Gastroesophageal sphincter (tissue), 4 donors: ENCODE measurements around the gene CDK1. TPM values are rescaled to one million over a fixed set of nuclear protein-coding genes. Genes with fewer than 3 reads are reported as not detected.

Source experiments
- ATAC-seq: fragments of 150-250 bp; one replicate; pipeline ENCODE4 v1.9.1; 2016; ENCODE audit warnings: mild to moderate bottlenecking, moderate library complexity
- H3K27ac ChIP-seq, 4 donors: fragments of 200-600 bp; sonication (generic) in 3 of 4; 1 replicate in 3 of 4; 2 replicates in 1 of 4; pipeline ENCODE4 v1.5.1; 2016 to 2019
- H3K27me3 ChIP-seq: fragments of 200-600 bp; sonication (generic); one replicate; pipeline ENCODE4 v1.5.1; 2019
- H3K36me3 ChIP-seq, 2 donors: fragments of 200-600 bp; sonication (generic); one replicate each; pipeline ENCODE4 v1.5.1; 2019; ENCODE audit warnings: control low read depth in 1 of 2
- H3K4me1 ChIP-seq, 3 donors: fragments of 200-600 bp; sonication (generic); 1 replicate in 2 of 3; 2 replicates in 1 of 3; pipeline ENCODE4 v1.5.1; 2016 to 2019; ENCODE audit warnings: control low read depth in 2 of 3
- H3K4me3 ChIP-seq, 2 donors: fragments of 200-600 bp; sonication (generic); one replicate each; pipeline ENCODE4 v1.5.1; 2019; ENCODE audit warnings: mild to moderate bottlenecking in 1 of 2, moderate library complexity in 1 of 2
- H3K9me3 ChIP-seq, 3 donors: fragments of 200-600 bp; sonication (generic); one replicate each; pipeline ENCODE4 v1.5.1; 2017 to 2019; ENCODE audit warnings: control low read depth in 2 of 3
- EP300 ChIP-seq: sonication (generic); formaldehyde crosslinking; IDR thresholded peaks from one replicate; pipeline ENCODE4 v1.6.1; 2017; ENCODE audit warnings: antibody characterized with exemption, mild to moderate bottlenecking
- POLR2A ChIP-seq, 2 donors: fragments of 450-650 bp; IDR thresholded peaks; one replicate each; pipeline ENCODE4 v1.6.1; 2017; ENCODE audit warnings: antibody characterized with exemption in 2 of 2, mild to moderate bottlenecking in 2 of 2, moderate library complexity in 1 of 2
- POLR2AphosphoS5 ChIP-seq: sonication (generic); formaldehyde crosslinking; IDR thresholded peaks from one replicate; pipeline ENCODE4 v1.6.1; 2017; ENCODE audit warnings: antibody characterized with exemption
- WGBS, 2 donors: methylation state at CpG; one replicate each; pipeline ENCODE4 v1.1.5; 2018; ENCODE audit warnings: low coverage in 1 of 2; 5-methylcytosine and 5-hydroxymethylcytosine counted together
- total RNA-seq, 4 donors: library from RNA; depleted of rRNA; stranded (reverse); fragments of >200 nt; gene quantifications; one replicate each; pipeline ENCODE4 v1.1.0, GENCODE V29; 2016
- TF ChIP-seq, protein P1 (sequence below), 4 experiments: fragments of 200-600 bp in 2 of 4; fragments of 450-650 bp in 2 of 4; sonication (generic) in 1 of 4; IDR thresholded peaks; one replicate each; pipeline ENCODE4 v1.5.1; 2017 to 2019; ENCODE audit warnings: antibody characterized with exemption in 4 of 4, mild to moderate bottlenecking in 2 of 4, moderate library complexity in 2 of 4

The CDK1 gene
- total RNA-seq, 4 donors from 2014 or later, result 0.40 to 6.9 (median 1.3) TPM

DNA sequence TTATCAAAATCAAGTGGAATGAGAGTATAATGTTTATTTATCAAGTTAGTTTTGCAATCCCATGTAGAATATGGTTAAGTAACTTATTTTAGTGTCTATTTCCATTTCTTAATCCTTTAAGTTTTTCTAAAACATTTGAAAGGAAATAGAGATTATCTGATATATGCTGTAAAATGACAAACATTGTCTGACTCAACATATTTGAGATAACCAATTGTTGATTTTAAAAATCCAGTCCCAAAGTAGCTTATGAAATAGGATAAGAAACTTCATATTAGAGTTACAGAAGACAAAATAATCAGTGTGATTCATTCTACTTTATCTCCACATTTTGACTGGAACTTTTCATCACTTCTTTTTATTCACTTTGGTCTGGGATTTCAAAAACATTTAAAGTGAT lies 38.7 kb upstream of the CDK1 start:
- Histone ChIP-seq H3K4me3 (no peak overlapping the region), H3K9me3 (no peaks in the 10 kb centered on the region), H3K4me1 (no peaks in the 10 kb centered on the region), H3K27ac (no peak overlapping the region), H3K27me3 (peaks cover 24% of the 10 kb centered on the region), H3K36me3 (no peaks in the 10 kb centered on the region)
- no peak for ATAC-seq
- no peak for TF ChIP-seq EP300
- TF ChIP-seq POLR2A (IDR thresholded peaks at IDR 0.05), result no peak
- TF ChIP-seq, protein P1, sequence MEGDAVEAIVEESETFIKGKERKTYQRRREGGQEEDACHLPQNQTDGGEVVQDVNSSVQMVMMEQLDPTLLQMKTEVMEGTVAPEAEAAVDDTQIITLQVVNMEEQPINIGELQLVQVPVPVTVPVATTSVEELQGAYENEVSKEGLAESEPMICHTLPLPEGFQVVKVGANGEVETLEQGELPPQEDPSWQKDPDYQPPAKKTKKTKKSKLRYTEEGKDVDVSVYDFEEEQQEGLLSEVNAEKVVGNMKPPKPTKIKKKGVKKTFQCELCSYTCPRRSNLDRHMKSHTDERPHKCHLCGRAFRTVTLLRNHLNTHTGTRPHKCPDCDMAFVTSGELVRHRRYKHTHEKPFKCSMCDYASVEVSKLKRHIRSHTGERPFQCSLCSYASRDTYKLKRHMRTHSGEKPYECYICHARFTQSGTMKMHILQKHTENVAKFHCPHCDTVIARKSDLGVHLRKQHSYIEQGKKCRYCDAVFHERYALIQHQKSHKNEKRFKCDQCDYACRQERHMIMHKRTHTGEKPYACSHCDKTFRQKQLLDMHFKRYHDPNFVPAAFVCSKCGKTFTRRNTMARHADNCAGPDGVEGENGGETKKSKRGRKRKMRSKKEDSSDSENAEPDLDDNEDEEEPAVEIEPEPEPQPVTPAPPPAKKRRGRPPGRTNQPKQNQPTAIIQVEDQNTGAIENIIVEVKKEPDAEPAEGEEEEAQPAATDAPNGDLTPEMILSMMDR (IDR thresholded peaks at IDR 0.05), result no peak
- no peak for TF ChIP-seq POLR2AphosphoS5

DNA sequence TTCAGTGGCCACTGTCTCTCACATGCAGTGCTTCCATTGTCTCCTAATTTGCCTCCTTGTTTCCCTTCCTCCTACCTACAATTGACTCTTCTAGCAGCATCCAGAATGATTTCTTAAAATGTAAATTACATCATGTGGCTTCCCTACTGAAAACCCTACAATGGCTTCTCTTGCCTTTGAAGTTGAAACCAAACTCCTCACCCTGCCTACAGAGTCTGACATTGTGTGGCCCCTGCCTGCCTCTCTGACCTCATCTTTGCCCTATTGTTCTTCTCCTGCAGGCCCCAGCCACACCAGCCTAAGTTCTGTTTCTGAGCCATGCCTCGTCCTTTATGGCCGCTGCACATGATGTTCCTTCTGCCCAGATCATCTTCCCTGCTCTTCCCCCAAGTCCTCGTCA lies 35.8 kb upstream of the CDK1 start:
- no peaks in the 10 kb centered on the region for H3K27me3 ChIP-seq
- H3K27ac ChIP-seq, result no peak overlapping the region
- TF ChIP-seq POLR2AphosphoS5 (no peak), EP300 (no peak), POLR2A (IDR thresholded peaks at IDR 0.05) (no peak)
- TF ChIP-seq, protein P1 (IDR thresholded peaks at IDR 0.05), result no peak
- no peaks in the 10 kb centered on the region for H3K4me1 ChIP-seq
- ATAC-seq, result no peak
- H3K4me3 ChIP-seq, result no peak overlapping the region
- H3K9me3 ChIP-seq, result no peaks in the 10 kb centered on the region
- 93 to 100% methylated on average over 3 of the region's 3 CpGs for WGBS, 2 donors
- H3K36me3 ChIP-seq, result no peaks in the 10 kb centered on the region

DNA sequence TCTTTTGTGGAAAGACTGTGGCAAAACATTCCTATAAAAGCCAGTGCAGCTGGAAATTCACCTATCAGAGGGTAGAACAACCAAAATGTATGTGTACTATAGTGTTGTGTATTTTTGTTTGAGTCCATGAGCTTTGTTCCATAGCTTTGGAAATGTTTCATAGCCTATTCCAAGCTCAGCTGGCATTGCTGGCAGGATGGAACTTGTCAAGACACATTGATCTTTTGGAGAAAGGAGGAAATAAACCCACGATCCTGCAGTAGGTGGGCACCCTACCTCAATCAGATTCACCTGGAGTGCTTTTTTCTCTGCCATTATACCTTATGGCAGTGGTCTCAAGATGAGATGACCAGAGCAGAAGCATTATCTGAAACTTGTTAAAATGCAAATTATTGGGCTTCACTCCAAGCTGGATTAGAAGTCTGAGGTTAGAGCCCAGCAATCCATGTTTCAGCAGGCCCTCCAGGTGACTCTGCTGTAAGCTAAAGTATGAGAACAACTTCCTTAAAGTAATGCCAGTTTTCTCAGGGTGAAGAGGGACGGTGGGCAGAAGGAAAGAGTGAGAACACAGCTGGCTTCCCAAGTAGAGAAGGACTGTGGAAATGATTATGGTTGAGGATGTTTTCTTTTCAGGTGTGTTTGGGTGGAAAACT lies 30.3 kb upstream of the CDK1 start:
- no peak overlapping the region for H3K27ac ChIP-seq
- H3K27me3 ChIP-seq, result no peaks in the 10 kb centered on the region
- TF ChIP-seq, protein P1 (IDR thresholded peaks at IDR 0.05), result no peak
- TF ChIP-seq EP300 (no peak), POLR2AphosphoS5 (no peak), POLR2A (IDR thresholded peaks at IDR 0.05) (no peak)
- no peaks in the 10 kb centered on the region for H3K9me3 ChIP-seq
- H3K4me3 ChIP-seq, result no peak overlapping the region
- H3K36me3 ChIP-seq, result no peaks in the 10 kb centered on the region
- ATAC-seq, result no peak
- 64 to 100% methylated on average over 1 to 2 of the region's 2 CpGs for WGBS, 2 donors
- no peaks in the 10 kb centered on the region for H3K4me1 ChIP-seq

DNA sequence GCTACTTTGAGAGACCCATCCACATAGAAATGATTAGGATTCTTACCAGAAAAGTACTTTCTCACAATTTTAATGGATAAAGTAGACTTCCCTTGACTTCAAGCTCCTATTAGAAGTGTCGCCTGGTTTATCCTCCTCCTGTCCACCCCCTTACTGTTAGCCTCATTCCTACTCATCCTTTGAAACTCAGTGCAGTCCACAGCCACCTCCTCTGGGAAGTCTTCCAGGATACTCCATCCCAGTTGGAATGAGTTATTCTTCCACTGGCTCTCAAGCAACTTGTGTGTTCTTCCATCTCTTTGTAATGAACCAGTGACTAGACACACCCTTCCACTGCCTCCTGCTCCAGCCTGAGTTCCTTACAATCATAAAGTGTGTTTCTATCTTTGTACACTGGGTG lies 25.1 kb upstream of the CDK1 start:
- WGBS, 2 donors, result 83 to 100% methylated on average over 1 of the region's 1 CpG
- Histone ChIP-seq H3K27me3 (no peaks in the 10 kb centered on the region), H3K36me3 (no peaks in the 10 kb centered on the region), H3K27ac (no peak overlapping the region), H3K4me1 (no peaks in the 10 kb centered on the region), H3K9me3 (no peaks in the 10 kb centered on the region), H3K4me3 (no peak overlapping the region)
- no peak for TF ChIP-seq POLR2AphosphoS5
- no peak for TF ChIP-seq EP300
- TF ChIP-seq, protein P1 (IDR thresholded peaks at IDR 0.05), result no peak
- no peak for TF ChIP-seq POLR2A (IDR thresholded peaks at IDR 0.05)
- no peak for ATAC-seq

DNA sequence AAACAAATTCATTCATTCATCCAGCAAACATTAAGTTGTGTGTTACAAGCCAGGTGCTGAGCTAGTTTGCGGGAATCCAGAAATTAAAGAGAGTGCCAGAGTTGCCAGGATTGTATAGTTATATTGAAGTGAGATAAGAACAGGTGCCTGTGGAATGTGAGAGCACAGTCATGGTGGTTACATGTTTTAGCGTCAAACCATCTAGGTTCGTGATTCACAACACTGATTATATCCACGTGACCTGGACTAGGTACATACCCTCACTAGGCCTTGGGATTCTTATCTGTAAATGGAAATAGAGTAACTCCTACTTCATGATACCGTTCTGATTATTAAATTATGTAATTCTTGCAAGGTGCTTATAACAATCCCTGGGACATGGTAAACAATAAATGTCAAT lies 24.5 kb upstream of the CDK1 start:
- no peaks in the 10 kb centered on the region for H3K27me3 ChIP-seq
- no peaks in the 10 kb centered on the region for H3K9me3 ChIP-seq
- H3K36me3 ChIP-seq, result no peaks in the 10 kb centered on the region
- H3K27ac ChIP-seq, result no peak overlapping the region
- 95 to 96% methylated on average over 5 of the region's 5 CpGs for whole genome bisulfite sequencing, 2 donors
- no peak for TF ChIP-seq POLR2AphosphoS5
- TF ChIP-seq, protein P1 (IDR thresholded peaks at IDR 0.05), result no peak
- no peak for TF ChIP-seq EP300
- TF ChIP-seq POLR2A (IDR thresholded peaks at IDR 0.05), result no peak
- H3K4me3 ChIP-seq, result no peak overlapping the region
- ATAC-seq, result no peak
- no peaks in the 10 kb centered on the region for H3K4me1 ChIP-seq
